ENCODE data around the gene VPS11. TPM values are rescaled to one million over a fixed set of nuclear protein-coding genes. Genes with fewer than 3 reads are reported as not detected.

VPS11 gene
- polyA plus RNA-seq, 2 of the 4 experiments (the other 2 are of a cell fraction) = 4.6 to 12.0 TPM

DNA sequence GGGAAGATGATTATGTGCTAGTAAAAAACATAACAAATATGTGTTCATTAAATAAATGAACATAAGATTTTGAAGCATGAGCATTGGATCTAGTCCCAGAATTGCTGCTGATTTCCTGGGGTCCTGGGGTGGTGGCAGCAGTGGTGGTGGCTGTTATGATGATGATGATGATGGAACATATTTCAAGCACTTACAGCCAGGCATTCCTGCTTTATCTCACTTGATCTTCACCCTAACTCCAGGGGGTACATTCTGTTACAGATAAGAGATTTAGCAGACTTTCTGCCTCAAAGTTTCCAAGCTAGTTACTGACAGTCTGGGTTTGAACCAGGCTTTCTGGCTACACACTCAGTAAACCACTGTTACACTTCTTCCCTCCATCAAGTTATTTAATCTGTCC lies 43.9 kb upstream of the VPS11 start:
- CTCF ChIA-PET = no interaction called here
- FAIRE-seq = no peak

DNA sequence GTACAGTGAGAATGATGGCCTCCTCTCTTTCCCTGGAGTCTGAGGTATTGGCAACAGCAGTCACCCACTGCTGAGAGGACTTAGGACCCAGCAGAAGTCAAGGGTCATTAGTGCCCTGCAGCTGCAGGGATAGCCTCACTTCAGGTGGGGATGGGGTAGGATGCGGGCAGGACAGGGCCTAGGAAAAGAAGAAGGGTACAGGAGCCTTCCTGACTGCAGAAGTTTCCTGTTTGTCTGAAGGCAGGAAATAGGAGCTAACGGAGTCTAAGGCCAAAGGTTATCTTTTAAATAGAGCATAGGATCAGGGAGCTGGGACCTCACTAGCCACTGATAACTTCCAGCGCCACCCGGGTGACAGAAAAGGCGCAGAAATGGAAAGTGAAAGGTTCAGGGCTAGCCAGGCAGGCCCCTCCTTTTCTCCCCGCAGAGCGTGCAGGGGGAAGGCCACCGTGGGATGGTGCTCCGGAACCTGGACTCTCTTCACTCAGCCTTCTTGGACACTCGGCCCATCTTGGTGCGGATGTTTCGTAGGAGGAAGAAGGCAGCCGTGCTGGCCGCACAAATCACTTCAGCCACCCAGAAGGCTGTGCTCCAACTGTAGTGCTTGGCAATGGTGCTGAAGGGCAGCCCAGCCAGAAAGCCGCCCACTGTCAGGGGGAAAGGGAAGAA lies 43.1 kb upstream of the VPS11 start:
- whole genome bisulfite sequencing (ENCODE audit: missing lambda C conversion rate) = 95% methylated on average over 15 of the region's 15 CpGs
- FAIRE-seq = no peak
- peaks cover 32% of the 10 kb centered on the region for H3K4me1 ChIP-seq

More for the DNA sequence above, 43.9 kb upstream of the VPS11 start:
- Histone ChIP-seq H3K4me1 (peaks cover 26% of the 10 kb centered on the region), H3K9me3 (no peaks in the 10 kb centered on the region), H3K27ac (no peak overlapping the region), H3K4me3 (no peak overlapping the region), H3K4me2 (no peak overlapping the region)
- TF ChIP-seq, protein P1, sequence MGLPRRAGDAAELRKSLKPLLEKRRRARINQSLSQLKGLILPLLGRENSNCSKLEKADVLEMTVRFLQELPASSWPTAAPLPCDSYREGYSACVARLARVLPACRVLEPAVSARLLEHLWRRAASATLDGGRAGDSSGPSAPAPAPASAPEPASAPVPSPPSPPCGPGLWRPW (IDR thresholded peaks at IDR 0.05) = no peak
- TF ChIP-seq NPAS2 (CRISPR knock-in tag; IDR thresholded peaks at IDR 0.05; ENCODE audit: borderline replicate concordance) (no peak), HEYL (CRISPR knock-in tag; IDR thresholded peaks at IDR 0.05) (no peak), MAZ (IDR thresholded peaks at IDR 0.05; ENCODE audit: borderline replicate concordance, low read depth, low read length) (no peak), ZSCAN20 (CRISPR knock-in tag; IDR thresholded peaks at IDR 0.05) (no peak), POLR2A (IDR thresholded peaks at IDR 0.05; ENCODE audit: low read length) (no peak), MAFK (IDR thresholded peaks at IDR 0.05; ENCODE audit: partially characterized antibody) (no peak), EP300 (IDR thresholded peaks at IDR 0.05) (no peak), KDM5A (IDR thresholded peaks at IDR 0.05) (no peak), CHD4 (IDR thresholded peaks at IDR 0.05; ENCODE audit: borderline replicate concordance) (no peak)
- POLR2A ChIA-PET = no interaction called here
- ATAC-seq = no peak
- no peak for DNase-seq (ENCODE audit: low read depth in 1 of 2, low spot score in 1 of 2)

DNA sequence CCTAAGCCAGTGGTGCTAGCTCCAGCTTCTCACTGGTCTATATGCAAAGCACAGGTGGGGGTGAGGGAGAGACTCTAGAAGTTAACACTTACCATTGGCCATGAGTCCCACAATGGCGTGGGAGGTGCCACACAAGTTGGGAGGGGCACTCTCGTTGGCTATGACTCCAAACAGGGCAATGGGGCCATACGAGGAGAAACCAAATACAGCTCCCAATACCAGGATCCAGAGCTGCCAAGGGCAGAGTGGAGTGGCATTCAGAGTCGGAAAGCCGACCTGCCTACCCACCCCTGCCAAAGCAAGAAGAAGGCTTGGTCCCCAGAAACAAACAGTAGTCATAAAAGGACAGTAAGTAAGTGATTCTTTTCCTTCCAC lies 42.5 kb upstream of the VPS11 start:
- TF ChIP-seq GATA3 (IDR thresholded peaks at IDR 0.05; ENCODE audit: borderline replicate concordance) (no peak), HOXB13 (CRISPR knock-in tag; IDR thresholded peaks at IDR 0.05; ENCODE audit: low read depth) (no peak), FOSB (CRISPR knock-in tag; IDR thresholded peaks at IDR 0.05) (no peak)
- TF ChIP-seq, protein P2, sequence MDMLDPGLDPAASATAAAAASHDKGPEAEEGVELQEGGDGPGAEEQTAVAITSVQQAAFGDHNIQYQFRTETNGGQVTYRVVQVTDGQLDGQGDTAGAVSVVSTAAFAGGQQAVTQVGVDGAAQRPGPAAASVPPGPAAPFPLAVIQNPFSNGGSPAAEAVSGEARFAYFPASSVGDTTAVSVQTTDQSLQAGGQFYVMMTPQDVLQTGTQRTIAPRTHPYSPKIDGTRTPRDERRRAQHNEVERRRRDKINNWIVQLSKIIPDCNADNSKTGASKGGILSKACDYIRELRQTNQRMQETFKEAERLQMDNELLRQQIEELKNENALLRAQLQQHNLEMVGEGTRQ (IDR thresholded peaks at IDR 0.05) = no peak
- CTCF ChIA-PET = interaction anchor here (0.8 to 1.4 kb wide), 2 partner anchors 18 to 31 kb away, joined by 4 read pairs; partner anchors contain the start of gene HYOU1
- H3K4me3 ChIP-seq = no peak overlapping the region

More for the DNA sequence above, 43.1 kb upstream of the VPS11 start:
- Histone ChIP-seq H3K4me3 (no peak overlapping the region), H3K9me3 (no peaks in the 10 kb centered on the region), H3K4me2 (no peak overlapping the region), H3K27ac (no peak overlapping the region)
- no peak for DNase-seq (ENCODE audit: low read depth in 1 of 2, low spot score in 1 of 2)
- CTCF ChIA-PET = interaction anchor here (0.8 to 1.4 kb wide), 2 partner anchors 19 to 32 kb away, joined by 4 read pairs; partner anchors contain the start of gene HYOU1
- POLR2A ChIA-PET = no interaction called here
- no peak for ATAC-seq
- TF ChIP-seq, protein P3, sequence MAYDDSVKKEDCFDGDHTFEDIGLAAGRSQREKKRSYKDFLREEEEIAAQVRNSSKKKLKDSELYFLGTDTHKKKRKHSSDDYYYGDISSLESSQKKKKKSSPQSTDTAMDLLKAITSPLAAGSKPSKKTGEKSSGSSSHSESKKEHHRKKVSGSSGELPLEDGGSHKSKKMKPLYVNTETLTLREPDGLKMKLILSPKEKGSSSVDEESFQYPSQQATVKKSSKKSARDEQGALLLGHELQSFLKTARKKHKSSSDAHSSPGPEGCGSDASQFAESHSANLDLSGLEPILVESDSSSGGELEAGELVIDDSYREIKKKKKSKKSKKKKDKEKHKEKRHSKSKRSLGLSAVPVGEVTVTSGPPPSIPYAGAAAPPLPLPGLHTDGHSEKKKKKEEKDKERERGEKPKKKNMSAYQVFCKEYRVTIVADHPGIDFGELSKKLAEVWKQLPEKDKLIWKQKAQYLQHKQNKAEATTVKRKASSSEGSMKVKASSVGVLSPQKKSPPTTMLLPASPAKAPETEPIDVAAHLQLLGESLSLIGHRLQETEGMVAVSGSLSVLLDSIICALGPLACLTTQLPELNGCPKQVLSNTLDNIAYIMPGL (CRISPR knock-in tag; IDR thresholded peaks at IDR 0.05; ENCODE audit: borderline replicate concordance) = no peak
- TF ChIP-seq NPAS2 (CRISPR knock-in tag; IDR thresholded peaks at IDR 0.05; ENCODE audit: borderline replicate concordance) = no peak
- no peak for TF ChIP-seq FOXS1 (CRISPR knock-in tag; IDR thresholded peaks at IDR 0.05)
- TF ChIP-seq EHMT2 (IDR thresholded peaks at IDR 0.05; ENCODE audit: low read depth) = no peak
- no peak for TF ChIP-seq FOSB (CRISPR knock-in tag; IDR thresholded peaks at IDR 0.05)
- no peak for TF ChIP-seq ZFP36 (IDR thresholded peaks at IDR 0.05; ENCODE audit: borderline replicate concordance, partially characterized antibody)
- no peak for TF ChIP-seq MAZ (IDR thresholded peaks at IDR 0.05; ENCODE audit: borderline replicate concordance, low read depth, low read length)
- TF ChIP-seq, protein P4, sequence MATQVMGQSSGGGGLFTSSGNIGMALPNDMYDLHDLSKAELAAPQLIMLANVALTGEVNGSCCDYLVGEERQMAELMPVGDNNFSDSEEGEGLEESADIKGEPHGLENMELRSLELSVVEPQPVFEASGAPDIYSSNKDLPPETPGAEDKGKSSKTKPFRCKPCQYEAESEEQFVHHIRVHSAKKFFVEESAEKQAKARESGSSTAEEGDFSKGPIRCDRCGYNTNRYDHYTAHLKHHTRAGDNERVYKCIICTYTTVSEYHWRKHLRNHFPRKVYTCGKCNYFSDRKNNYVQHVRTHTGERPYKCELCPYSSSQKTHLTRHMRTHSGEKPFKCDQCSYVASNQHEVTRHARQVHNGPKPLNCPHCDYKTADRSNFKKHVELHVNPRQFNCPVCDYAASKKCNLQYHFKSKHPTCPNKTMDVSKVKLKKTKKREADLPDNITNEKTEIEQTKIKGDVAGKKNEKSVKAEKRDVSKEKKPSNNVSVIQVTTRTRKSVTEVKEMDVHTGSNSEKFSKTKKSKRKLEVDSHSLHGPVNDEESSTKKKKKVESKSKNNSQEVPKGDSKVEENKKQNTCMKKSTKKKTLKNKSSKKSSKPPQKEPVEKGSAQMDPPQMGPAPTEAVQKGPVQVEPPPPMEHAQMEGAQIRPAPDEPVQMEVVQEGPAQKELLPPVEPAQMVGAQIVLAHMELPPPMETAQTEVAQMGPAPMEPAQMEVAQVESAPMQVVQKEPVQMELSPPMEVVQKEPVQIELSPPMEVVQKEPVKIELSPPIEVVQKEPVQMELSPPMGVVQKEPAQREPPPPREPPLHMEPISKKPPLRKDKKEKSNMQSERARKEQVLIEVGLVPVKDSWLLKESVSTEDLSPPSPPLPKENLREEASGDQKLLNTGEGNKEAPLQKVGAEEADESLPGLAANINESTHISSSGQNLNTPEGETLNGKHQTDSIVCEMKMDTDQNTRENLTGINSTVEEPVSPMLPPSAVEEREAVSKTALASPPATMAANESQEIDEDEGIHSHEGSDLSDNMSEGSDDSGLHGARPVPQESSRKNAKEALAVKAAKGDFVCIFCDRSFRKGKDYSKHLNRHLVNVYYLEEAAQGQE (IDR thresholded peaks at IDR 0.05) = no peak
- no peak for TF ChIP-seq CHD4 (IDR thresholded peaks at IDR 0.05; ENCODE audit: borderline replicate concordance)

More for the DNA sequence above, 42.5 kb upstream of the VPS11 start:
- Histone ChIP-seq H3K4me2 (no peak overlapping the region), H3K4me1 (peaks cover 32% of the 10 kb centered on the region), H3K27ac (no peak overlapping the region), H3K9me3 (no peaks in the 10 kb centered on the region)
- ATAC-seq (no peak), DNase-seq (ENCODE audit: low read depth in 1 of 2, low spot score in 1 of 2) (no peak), FAIRE-seq (no peak)
- POLR2A ChIA-PET = no interaction called here
- WGBS (ENCODE audit: missing lambda C conversion rate) = 74% methylated on average over 5 of the region's 5 CpGs
